ENCODE measurements around the gene NR2F1-AS1.

NR2F1-AS1 gene

GRCh38 chr5:93421468-93421867 lies 159.6 kb downstream of the NR2F1-AS1 start:
- ATAC-seq = no peak
- no peak for TF ChIP-seq ZNF8 (CRISPR knock-in tag; IDR thresholded peaks at IDR 0.05)
- TF ChIP-seq TCF4 (CRISPR knock-in tag; IDR thresholded peaks at IDR 0.05; ENCODE audit: borderline replicate concordance) = no peak
- TF ChIP-seq ZNF565 (CRISPR knock-in tag; conservative IDR thresholded peaks at IDR 0.05; ENCODE audit: low read depth) = no peak
- no peak for TF ChIP-seq CSRNP3 (CRISPR knock-in tag; IDR thresholded peaks at IDR 0.05)
- TF ChIP-seq ZFP30 (CRISPR knock-in tag; IDR thresholded peaks at IDR 0.05) = no peak
- no peak for TF ChIP-seq PPARA (CRISPR knock-in tag; IDR thresholded peaks at IDR 0.05; ENCODE audit: borderline replicate concordance)
- TF ChIP-seq BACH2 (CRISPR knock-in tag; IDR thresholded peaks at IDR 0.05; ENCODE audit: borderline replicate concordance) = no peak
- TF ChIP-seq ARNTL (CRISPR knock-in tag; IDR thresholded peaks at IDR 0.05; ENCODE audit: borderline replicate concordance, low read depth) = no peak
- no peak for TF ChIP-seq GLIS3 (CRISPR knock-in tag; IDR thresholded peaks at IDR 0.05)
- no peak for TF ChIP-seq ISL1 (CRISPR knock-in tag; IDR thresholded peaks at IDR 0.05)
- no peak for TF ChIP-seq RARB (CRISPR knock-in tag; IDR thresholded peaks at IDR 0.05)
- TF ChIP-seq CREB5 (CRISPR knock-in tag; IDR thresholded peaks at IDR 0.05; ENCODE audit: low read depth) = no peak
- TF ChIP-seq OSR1 (CRISPR knock-in tag; IDR thresholded peaks at IDR 0.05) = no peak
- no peak for TF ChIP-seq SNAI2 (CRISPR knock-in tag; IDR thresholded peaks at IDR 0.05)
- TF ChIP-seq POU6F1 (CRISPR knock-in tag; IDR thresholded peaks at IDR 0.05; ENCODE audit: borderline replicate concordance, low read depth) = no peak
- TF ChIP-seq CSDC2 (CRISPR knock-in tag; IDR thresholded peaks at IDR 0.05) = no peak
- TF ChIP-seq ZC3H10 (CRISPR knock-in tag; IDR thresholded peaks at IDR 0.05) = no peak
- no peak for TF ChIP-seq PATZ1 (CRISPR knock-in tag; IDR thresholded peaks at IDR 0.05; ENCODE audit: borderline replicate concordance)

GRCh38 chr5:93417490-93417889 lies 163.5 kb downstream of the NR2F1-AS1 start:
- no peak for ATAC-seq
- no peak for TF ChIP-seq ARNTL (CRISPR knock-in tag; IDR thresholded peaks at IDR 0.05; ENCODE audit: borderline replicate concordance, low read depth)
- TF ChIP-seq ZFP3 (CRISPR knock-in tag; IDR thresholded peaks at IDR 0.05) = no peak
- no peak for TF ChIP-seq ZC3H10 (CRISPR knock-in tag; IDR thresholded peaks at IDR 0.05)
- TF ChIP-seq PPARA (CRISPR knock-in tag; IDR thresholded peaks at IDR 0.05; ENCODE audit: borderline replicate concordance) = no peak
- no peak for TF ChIP-seq CSDC2 (CRISPR knock-in tag; IDR thresholded peaks at IDR 0.05)
- TF ChIP-seq ZFP30 (CRISPR knock-in tag; IDR thresholded peaks at IDR 0.05) = no peak
- no peak for TF ChIP-seq GLIS3 (CRISPR knock-in tag; IDR thresholded peaks at IDR 0.05)

- no peak for ATAC-seq
- TF ChIP-seq CREB5 (CRISPR knock-in tag; IDR thresholded peaks at IDR 0.05; ENCODE audit: low read depth) = no peak
- TF ChIP-seq ZNF70 (CRISPR knock-in tag; IDR thresholded peaks at IDR 0.05) = no peak
- TF ChIP-seq TOX (CRISPR knock-in tag; IDR thresholded peaks at IDR 0.05; ENCODE audit: borderline replicate concordance) = no peak
- TF ChIP-seq ISL1 (CRISPR knock-in tag; IDR thresholded peaks at IDR 0.05) = no peak
These were observed 165.2 kb downstream of the NR2F1-AS1 start for GRCh38 chr5:93415819-93416218.

GRCh38 chr5:93411716-93412115 lies 169.3 kb downstream of the NR2F1-AS1 start:
- ATAC-seq = no peak
- TF ChIP-seq CSRNP3 (CRISPR knock-in tag; IDR thresholded peaks at IDR 0.05) (no peak), TSHZ2 (CRISPR knock-in tag; IDR thresholded peaks at IDR 0.05) (no peak)
